ENCODE measurements around the gene RAB4B. TPM values are rescaled to one million over a fixed set of nuclear protein-coding genes. Genes with fewer than 3 reads are reported as not detected.

The RAB4B gene
- total and polyA plus RNA-seq, 2 of the 13 experiments (the other 11 are each of a cell fraction or from before 2014, with no cell fraction given): 3.3 to 5.4 TPM

- ChIA-PET CTCF (ENCODE audit: low intra/inter-chr PET ratio, low total read pairs) (no interaction called here), POLR2A (no interaction called here)
- Histone ChIP-seq H3K36me3 (replicated peaks in 1 of 2; ENCODE audit: control insufficient read depth in 1 of 2, insufficient read depth in 2 of 2, low read length in 2 of 2) (no peaks in the 10 kb centered on the region), H3K4me1 (ENCODE audit: insufficient read depth, low read length) (peaks cover 38% of the 10 kb centered on the region), H2AFZ (ENCODE audit: low read length) (no peak overlapping the region), H3K27me3 (ENCODE audit: control insufficient read depth in 1 of 2, insufficient read depth in 2 of 2, low read length in 2 of 2) (no peaks in the 10 kb centered on the region), H3K4me3 (replicated peaks in 1 of 3; ENCODE audit: insufficient read depth in 1 of 3, low read depth in 2 of 3, low read length in 3 of 3) (no peak overlapping the region), H3K79me2 (ENCODE audit: insufficient read depth, low read length) (no peaks in the 10 kb centered on the region), H3K27ac (ENCODE audit: extremely low read length, insufficient read depth, low read length) (no peak overlapping the region), H3K9me3 (ENCODE audit: low read length) (no peaks in the 10 kb centered on the region), H3K9ac (ENCODE audit: insufficient read depth, low read depth, low read length) (no peak overlapping the region), H4K20me1 (ENCODE audit: insufficient read depth, low read length) (no peaks in the 10 kb centered on the region), H3K4me2 (ENCODE audit: low read depth, low read length) (no peak overlapping the region)
- intact Hi-C loops (cut with micrococcal nuclease; ENCODE audit: unreplicated experiment) (no loop called here), in situ Hi-C loops (cut with HindIII; ENCODE audit: extremely low pct_ligation_motif_present, low pct_unique_long_range_greater_than_20kb) (no loop called here)
- ATAC-seq (no peak), FAIRE-seq (no peak), DNase-seq (ENCODE audit: low spot score) (no peak)
- BruUV-seq (replicated peaks): no TSS peak
- WGBS (ENCODE audit: low lambda C conversion rate): 73% methylated on average over 12 of the region's 14 CpGs
- TF ChIP-seq POLR2A (IDR thresholded peaks at IDR 0.05; ENCODE audit: insufficient read depth in 1 of 2, low read depth in 2 of 2, low read length in 2 of 2) (no peak), PRDM15 (CRISPR knock-in tag; IDR thresholded peaks at IDR 0.05) (no peak), EED (CRISPR knock-in tag; IDR thresholded peaks at IDR 0.05) (no peak), HDAC6 (IDR thresholded peaks at IDR 0.05; ENCODE audit: low read depth, low read length) (no peak), MAZ (IDR thresholded peaks at IDR 0.05; ENCODE audit: borderline replicate concordance, low read depth, low read length) (no peak), MAZ (CRISPR knock-in tag; IDR thresholded peaks at IDR 0.05; ENCODE audit: low read depth) (no peak), ZNF274 (CRISPR knock-in tag; IDR thresholded peaks at IDR 0.05) (no peak), NFE2L2 (IDR thresholded peaks at IDR 0.05; ENCODE audit: low read length) (no peak), MIXL1 (CRISPR knock-in tag; IDR thresholded peaks at IDR 0.05) (no peak), KLF9 (CRISPR knock-in tag; IDR thresholded peaks at IDR 0.05; ENCODE audit: low read depth) (no peak), EZH2 (conservative IDR thresholded peaks at IDR 0.05; ENCODE audit: low read depth, low read length) (no peak), SMAD3 (CRISPR knock-in tag; IDR thresholded peaks at IDR 0.05) (no peak), ZNF407 (CRISPR knock-in tag; IDR thresholded peaks at IDR 0.05; ENCODE audit: not compliant biosample characterization) (no peak)
Observed at GRCh38 chr19:40783711-40784110, 5.7 kb downstream of the RAB4B start.
